HepG2 (cell line): ENCODE data around the gene MEIOC. TPM values are rescaled to one million over a fixed set of nuclear protein-coding genes. Genes with fewer than 3 reads are reported as not detected.

Source experiments
- FOXP1 ChIP-seq, 2 experiments: fragments of 450-650 bp in 1 of 2; IDR thresholded peaks; 2 replicates each; pipeline ENCODE4 v1.6.1; 2017 to 2018; ENCODE audit warnings: antibody characterized with exemption in 1 of 2
- GLI4 ChIP-seq: sonication (generic); formaldehyde crosslinking; IDR thresholded peaks from 2 replicates; pipeline ENCODE4 v1.5.1; 2020; ENCODE audit warnings: missing genetic modification reagents, mild to moderate bottlenecking, moderate library complexity, borderline replicate concordance
- GTF2F1 ChIP-seq: fragments of 150-350 bp; IDR thresholded peaks from 2 replicates; pipeline ENCODE4 v1.6.1; 2014; ENCODE audit warnings: low read length
- KAT7 ChIP-seq: IDR thresholded peaks from 2 replicates; pipeline ENCODE4 v1.6.1; 2018; ENCODE audit warnings: borderline replicate concordance, missing compliant biosample characterization
- NFKBIZ ChIP-seq: IDR thresholded peaks from 2 replicates; pipeline ENCODE4 v1.6.1; 2018; ENCODE audit warnings: missing genetic modification reagents, missing compliant biosample characterization
- NKX3-1 ChIP-seq: sonication (generic); formaldehyde crosslinking; IDR thresholded peaks from 2 replicates; pipeline ENCODE4 v1.5.0; 2020; ENCODE audit warnings: missing genetic modification reagents
- NRL ChIP-seq: sonication (generic); formaldehyde crosslinking; IDR thresholded peaks from 2 replicates; pipeline ENCODE4 v1.5.0; 2020; ENCODE audit warnings: missing genetic modification reagents, mild to moderate bottlenecking, moderate library complexity, borderline replicate concordance
- PBX3 ChIP-seq: sonication (generic); formaldehyde crosslinking; IDR thresholded peaks from 2 replicates; pipeline ENCODE4 v1.8.1; 2023; ENCODE audit warnings: missing genetic modification reagents, inconsistent platforms, borderline replicate concordance
- PRDM10 ChIP-seq: sonication (generic); formaldehyde crosslinking; IDR thresholded peaks from 2 replicates; pipeline ENCODE4 v1.4.0; 2020; ENCODE audit warnings: low read depth, missing genetic modification reagents
- RXRA ChIP-seq: sonication (generic); formaldehyde crosslinking; IDR thresholded peaks from 2 replicates; pipeline ENCODE4 v1.5.1; 2020; ENCODE audit warnings: missing genetic modification reagents
- SOX6 ChIP-seq, 2 experiments: fragments of 450-650 bp in 1 of 2; sonication (generic) in 1 of 2; formaldehyde crosslinking in 1 of 2; IDR thresholded peaks; 2 replicates each; pipeline versions ENCODE4 v1.4.0 to v1.6.1; 2017 to 2020; ENCODE audit warnings: antibody characterized with exemption in 1 of 2, mild to moderate bottlenecking in 1 of 2, missing genetic modification reagents in 1 of 2
- TAF1 ChIP-seq: sonication (generic); formaldehyde crosslinking; IDR thresholded peaks from 2 replicates; pipeline ENCODE4 v1.4.0; 2020; ENCODE audit warnings: missing genetic modification reagents
- ZBTB21 ChIP-seq: sonication (generic); formaldehyde crosslinking; IDR thresholded peaks from 2 replicates; pipeline ENCODE4 v1.4.0; 2020; ENCODE audit warnings: missing genetic modification reagents
- ZC3H4 ChIP-seq: sonication (generic); formaldehyde crosslinking; IDR thresholded peaks from 2 replicates; pipeline ENCODE4 v1.4.0; 2020; ENCODE audit warnings: missing genetic modification reagents, borderline replicate concordance
- ZFAT ChIP-seq: sonication (generic); formaldehyde crosslinking; conservative IDR thresholded peaks from 2 replicates; pipeline ENCODE4 v1.8.1; 2023; ENCODE audit warnings: missing genetic modification reagents, inconsistent platforms
- ZNF33A ChIP-seq: sonication (generic); formaldehyde crosslinking; IDR thresholded peaks from 2 replicates; pipeline ENCODE4 v1.5.1; 2020; ENCODE audit warnings: missing genetic modification reagents, mild to moderate bottlenecking, moderate library complexity, borderline replicate concordance
- ZNF468 ChIP-seq: sonication (generic); formaldehyde crosslinking; IDR thresholded peaks from 2 replicates; pipeline ENCODE4 v1.8.0; 2022; ENCODE audit warnings: mild to moderate bottlenecking, moderate library complexity, missing genetic modification reagents
- ZNF530 ChIP-seq: sonication (generic); formaldehyde crosslinking; IDR thresholded peaks from 2 replicates; pipeline ENCODE4 v1.5.0; 2020; ENCODE audit warnings: low read depth, mild to moderate bottlenecking, missing genetic modification reagents
- ZNF543 ChIP-seq: sonication (generic); formaldehyde crosslinking; IDR thresholded peaks from 2 replicates; pipeline ENCODE4 v1.4.0; 2020; ENCODE audit warnings: mild to moderate bottlenecking, missing genetic modification reagents
- ZNF577 ChIP-seq: sonication (generic); formaldehyde crosslinking; IDR thresholded peaks from 2 replicates; pipeline ENCODE4 v1.4.0; 2020; ENCODE audit warnings: mild to moderate bottlenecking, low read depth, missing genetic modification reagents, borderline replicate concordance
- ZNF724P ChIP-seq: sonication (generic); formaldehyde crosslinking; IDR thresholded peaks from 2 replicates; pipeline ENCODE4 v1.8.0; 2022; ENCODE audit warnings: missing genetic modification reagents, borderline replicate concordance
- ZNF766 ChIP-seq: sonication (generic); formaldehyde crosslinking; IDR thresholded peaks from 2 replicates; pipeline ENCODE4 v1.5.0; 2020; ENCODE audit warnings: missing genetic modification reagents, borderline replicate concordance
- ZSCAN30 ChIP-seq: sonication (generic); formaldehyde crosslinking; IDR thresholded peaks from 2 replicates; pipeline ENCODE4 v1.5.0; 2020; ENCODE audit warnings: mild to moderate bottlenecking, missing genetic modification reagents
- polyA plus RNA-seq, 8 experiments: library from polyadenylated mRNA; depleted of rRNA in 3 of 8; stranded (reverse) in 7 of 8; unstranded in 1 of 8; fragments of >200 nt; fragmentation: Illumina TruSeq in 4 of 8; extraction: Trizol in 4 of 8; gene quantifications; 2 replicates each; pipeline versions ENCODE4 v1.2.1 to v1.2.3, GENCODE V29; 2011 to 2016; ENCODE audit warnings: low read depth in 4 of 8, missing spikeins in 1 of 8, mixed read lengths in 1 of 8; ENCODE audit not compliant: insufficient read depth in 1 of 8
- total RNA-seq, 5 experiments: library from RNA; depleted of rRNA; stranded (reverse); fragments of >200 nt; fragmentation: Illumina TruSeq; extraction: Trizol; gene quantifications; 2 replicates each; pipeline ENCODE4 v1.2.3, GENCODE V29; 2016; ENCODE audit warnings: low read depth in 1 of 5
- TF ChIP-seq, protein P1 (sequence below): sonication (generic); formaldehyde crosslinking; IDR thresholded peaks from 2 replicates; pipeline ENCODE4 v1.8.0; 2023; ENCODE audit warnings: mild to moderate bottlenecking, missing genetic modification reagents

MEIOC gene
- total and polyA plus RNA-seq, 2 of the 13 experiments (the other 11 are each of a cell fraction or from before 2014, with no cell fraction given) = 0.04 to 0.15 TPM

DNA sequence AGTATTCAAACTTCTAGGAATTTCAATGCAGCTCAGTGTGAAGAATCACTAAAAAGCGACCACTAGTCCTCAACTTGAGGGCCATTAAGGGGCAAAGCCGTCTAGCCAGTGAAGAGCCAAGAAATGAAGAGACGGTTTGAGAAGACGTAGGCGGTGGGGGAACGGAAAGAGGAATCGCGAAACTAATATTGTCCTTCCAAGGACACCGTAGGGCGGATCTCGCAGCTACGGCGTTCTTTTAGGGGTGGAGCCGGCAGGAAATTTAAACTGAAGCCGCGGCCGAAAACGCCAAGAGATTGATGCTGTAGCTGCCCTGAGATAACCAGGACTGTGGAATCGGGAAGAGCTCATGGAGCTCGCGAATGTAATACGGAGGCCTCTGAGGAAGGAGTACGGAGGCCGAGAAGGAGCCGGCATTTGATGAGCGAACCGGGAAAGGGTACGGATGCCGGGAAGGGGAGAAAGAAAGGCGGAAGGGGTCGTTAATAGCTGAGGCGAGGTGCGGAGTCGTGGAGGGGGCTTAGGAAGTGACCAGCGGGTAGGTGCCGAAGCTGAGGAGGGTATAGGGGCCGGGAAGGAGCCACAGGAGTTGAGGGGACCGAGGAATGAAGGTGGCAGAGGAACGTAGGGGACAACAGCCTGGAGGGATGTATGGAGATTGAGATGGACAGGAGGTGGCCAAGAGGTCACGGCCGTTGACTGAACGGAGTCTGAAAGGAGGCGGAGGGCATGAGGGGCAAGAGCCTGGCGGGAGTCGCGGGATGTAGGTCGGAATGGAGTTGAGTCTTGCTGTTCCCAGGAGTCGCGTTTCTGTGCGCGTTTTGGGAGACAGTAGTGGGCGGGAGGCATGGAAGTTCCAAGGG, 52.4 kb downstream of the MEIOC start, which contains the start of gene DBF4B (continued):
- TF ChIP-seq TAF1 (CRISPR knock-in tag) (peak; percentile 80; the same call in 1 of the 2 replicates), ZBTB21 (CRISPR knock-in tag) (no peak), PRDM10 (CRISPR knock-in tag) (peak; percentile 70; the same call in 1 of the 2 replicates), ZNF468 (0 out of 2 replicates have a peak, but pooled peaks have one; percentile 78), NKX3-1 (CRISPR knock-in tag) (0 out of 2 replicates have a peak, but pooled peaks have one; percentile 16), KAT7 (peak; percentile 98), GTF2F1 (no peak), ZNF577 (CRISPR knock-in tag) (no peak), ZNF724P (CRISPR knock-in tag) (peak; percentile 85; the same call in 1 of the 2 replicates), NRL (peak; percentile 61; the same call in 1 of the 2 replicates), ZNF766 (no peak), ZNF543 (no peak; the same call in 1 of the 2 replicates), FOXP1 (IDR thresholded peaks at IDR 0.05) (no peak), FOXP1 (CRISPR knock-in tag; IDR thresholded peaks at IDR 0.05) (no peak), ZSCAN30 (CRISPR knock-in tag) (no peak), SOX6 (IDR thresholded peaks at IDR 0.05) (no peak), SOX6 (CRISPR knock-in tag; IDR thresholded peaks at IDR 0.05) (peak; percentile 76), NFKBIZ (CRISPR knock-in tag) (peak; percentile 66; the same call in 1 of the 2 replicates), ZNF33A (CRISPR knock-in tag) (no peak), PBX3 (CRISPR knock-in tag) (no peak; the same call in 1 of the 2 replicates), ZC3H4 (CRISPR knock-in tag) (no peak), ZFAT (CRISPR knock-in tag) (no peak), GLI4 (no peak), RXRA (CRISPR knock-in tag) (peak; percentile 45; the same call in 1 of the 2 replicates), ZNF530 (no peak)
- TF ChIP-seq, protein P1, sequence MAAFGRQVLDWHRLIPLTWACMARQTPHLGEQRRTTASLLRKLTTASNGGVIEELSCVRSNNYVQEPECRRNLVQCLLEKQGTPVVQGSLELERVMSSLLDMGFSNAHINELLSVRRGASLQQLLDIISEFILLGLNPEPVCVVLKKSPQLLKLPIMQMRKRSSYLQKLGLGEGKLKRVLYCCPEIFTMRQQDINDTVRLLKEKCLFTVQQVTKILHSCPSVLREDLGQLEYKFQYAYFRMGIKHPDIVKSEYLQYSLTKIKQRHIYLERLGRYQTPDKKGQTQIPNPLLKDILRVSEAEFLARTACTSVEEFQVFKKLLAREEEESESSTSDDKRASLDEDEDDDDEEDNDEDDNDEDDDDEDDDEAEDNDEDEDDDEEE (CRISPR knock-in tag) = no peak
